HG02763 (cell line): ENCODE data around the gene B4GALT3.

Experiments used
- ATAC-seq: cut with Tn5 transposase; IDR thresholded peaks from one replicate; pipeline ENCODE4 v1.9.1; 2021; ENCODE audit warnings: mild to moderate bottlenecking, moderate library complexity; ENCODE audit not compliant: unreplicated experiment

The B4GALT3 gene

GRCh38 chr1:161131523-161132409, 45.5 kb downstream of the B4GALT3 start:
- no peak for ATAC-seq

- no peak for ATAC-seq
Measured at GRCh38 chr1:161130266-161130665, 47.0 kb downstream of the B4GALT3 start.

GRCh38 chr1:161128591-161129420, 48.5 kb downstream of the B4GALT3 start:
- ATAC-seq = no peak

- ATAC-seq = no peak
Measured at GRCh38 chr1:161127649-161128048, 49.7 kb downstream of the B4GALT3 start.

DNA sequence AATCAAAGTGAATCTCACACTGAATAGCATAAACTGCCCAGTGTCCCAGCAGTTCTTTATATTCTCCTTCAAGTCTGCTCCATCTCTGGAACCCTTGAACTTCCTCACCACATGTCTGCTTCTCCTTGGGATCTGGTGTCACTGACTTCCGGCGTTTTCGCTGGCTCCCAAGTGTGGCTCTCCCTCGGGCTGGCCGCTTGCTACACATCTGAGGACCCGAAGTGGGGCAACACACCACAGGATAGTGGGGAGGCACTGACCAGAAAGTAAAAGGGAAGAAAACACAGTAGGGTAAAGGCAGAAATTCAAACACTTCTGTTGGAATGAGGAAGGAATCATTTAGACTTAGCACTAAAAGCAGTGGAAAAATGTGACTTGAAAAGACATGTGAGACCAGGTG, 54.3 kb downstream of the B4GALT3 start:
- no peak for ATAC-seq

DNA sequence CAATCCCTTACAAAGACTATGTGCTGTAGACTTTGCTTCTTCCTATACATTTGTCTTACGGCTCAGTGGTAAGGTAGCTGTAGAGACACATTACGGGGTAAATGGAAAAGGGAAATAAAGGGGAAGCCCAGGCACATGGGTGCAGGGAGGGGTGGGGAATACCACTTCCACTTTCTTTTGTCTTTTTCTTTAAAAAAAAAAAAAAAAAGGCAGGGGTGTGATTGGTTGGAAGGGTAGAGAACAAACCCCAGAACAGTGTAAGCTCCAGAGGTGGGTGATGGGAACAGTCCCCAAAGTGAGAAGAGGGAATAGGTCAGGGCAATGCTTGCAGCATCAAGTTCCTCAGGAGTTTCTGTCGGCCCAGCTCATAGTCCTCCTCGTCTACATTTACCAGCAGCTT, 55.5 kb downstream of the B4GALT3 start:
- ATAC-seq = no peak
